Cardiac muscle cell (in vitro differentiated cells and primary cell): ENCODE measurements around the gene DRD5. TPM values are rescaled to one million over a fixed set of nuclear protein-coding genes. Genes with fewer than 3 reads are reported as not detected.
"Not testable (repeated sequence)": the region's sequence is repeated elsewhere in the genome, so short reads cannot be mapped to it uniquely, and the experiment has no call there.

Experiments used
- DNase-seq, 2 donors: peaks; one replicate each; pipeline versions ENCODE4 v3.0.0 to v3.0.0-alpha.2; 2010 to 2017; ENCODE audit warnings: low read depth in 1 of 2, low spot score in 1 of 2
- H3K27ac ChIP-seq: fragments of 200-600 bp; sonication (generic); 2 replicates; pipeline ENCODE4 v1.5.1; 2016
- H3K27me3 ChIP-seq: fragments of 200-600 bp; sonication (generic); 2 replicates; pipeline ENCODE4 v1.6.0; 2016; ENCODE audit warnings: control low read depth
- H3K36me3 ChIP-seq: fragments of 200-600 bp; sonication (generic); 2 replicates; pipeline ENCODE4 v1.5.1; 2016; ENCODE audit warnings: control low read depth
- H3K4me1 ChIP-seq: fragments of 200-600 bp; sonication (generic); 2 replicates; pipeline ENCODE4 v1.8.1; 2017; ENCODE audit warnings: low read depth, mild to moderate bottlenecking, mixed run types
- H3K4me3 ChIP-seq: fragments of 200-600 bp; sonication (generic); 2 replicates; pipeline ENCODE4 v1.5.1; 2016; ENCODE audit warnings: mild to moderate bottlenecking
- H3K9me3 ChIP-seq: fragments of 200-600 bp; sonication (generic); 2 replicates; pipeline ENCODE4 v1.5.1; 2017; ENCODE audit warnings: low read depth, mild to moderate bottlenecking, control low read depth
- polyA plus RNA-seq: library from polyadenylated mRNA; unstranded; fragments of >200 nt; fragmentation: Nextera tagmentation; extraction: Ambion mirVana; gene quantifications from 2 replicates; pipeline ENCODE4 v1.2.1, GENCODE V29; 2016
- total RNA-seq: library from RNA; depleted of rRNA; stranded (reverse); fragments of >200 nt; gene quantifications from 2 replicates; pipeline ENCODE4 v1.2.3, GENCODE V29; 2016
- TF ChIP-seq, protein P1 (sequence below): IDR thresholded peaks from 2 replicates; pipeline ENCODE4 v1.5.1; 2012; ENCODE audit warnings: low read depth, mild to moderate bottlenecking, low read length

Gene DRD5
- total and polyA plus RNA-seq, 2 experiments from 2014 or later = not detected

DNA sequence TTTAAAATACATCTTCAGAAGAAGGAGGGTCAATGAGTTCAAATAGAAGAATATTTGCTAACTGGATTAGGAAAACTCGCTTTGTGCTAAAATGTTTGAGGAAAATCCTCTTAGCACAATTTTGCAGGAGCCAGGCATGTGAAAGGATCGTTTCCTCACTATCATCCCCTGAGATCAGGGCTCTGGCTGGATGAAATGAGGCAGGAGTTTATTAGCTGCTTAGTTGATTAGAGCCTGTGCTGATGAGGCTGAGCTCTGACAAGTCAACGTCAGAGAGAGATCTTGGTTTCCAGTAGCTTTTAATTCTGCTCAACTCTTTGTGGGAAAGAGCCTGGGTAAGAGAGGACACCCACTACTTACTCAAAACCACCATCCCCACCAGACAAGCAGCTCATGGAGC, 8.0 kb upstream of the DRD5 start:
- H3K4me3 ChIP-seq = no peak overlapping the region
- DNase-seq = no peak
- TF ChIP-seq, protein P1, sequence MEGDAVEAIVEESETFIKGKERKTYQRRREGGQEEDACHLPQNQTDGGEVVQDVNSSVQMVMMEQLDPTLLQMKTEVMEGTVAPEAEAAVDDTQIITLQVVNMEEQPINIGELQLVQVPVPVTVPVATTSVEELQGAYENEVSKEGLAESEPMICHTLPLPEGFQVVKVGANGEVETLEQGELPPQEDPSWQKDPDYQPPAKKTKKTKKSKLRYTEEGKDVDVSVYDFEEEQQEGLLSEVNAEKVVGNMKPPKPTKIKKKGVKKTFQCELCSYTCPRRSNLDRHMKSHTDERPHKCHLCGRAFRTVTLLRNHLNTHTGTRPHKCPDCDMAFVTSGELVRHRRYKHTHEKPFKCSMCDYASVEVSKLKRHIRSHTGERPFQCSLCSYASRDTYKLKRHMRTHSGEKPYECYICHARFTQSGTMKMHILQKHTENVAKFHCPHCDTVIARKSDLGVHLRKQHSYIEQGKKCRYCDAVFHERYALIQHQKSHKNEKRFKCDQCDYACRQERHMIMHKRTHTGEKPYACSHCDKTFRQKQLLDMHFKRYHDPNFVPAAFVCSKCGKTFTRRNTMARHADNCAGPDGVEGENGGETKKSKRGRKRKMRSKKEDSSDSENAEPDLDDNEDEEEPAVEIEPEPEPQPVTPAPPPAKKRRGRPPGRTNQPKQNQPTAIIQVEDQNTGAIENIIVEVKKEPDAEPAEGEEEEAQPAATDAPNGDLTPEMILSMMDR = no peak
- H3K27ac ChIP-seq = no peak overlapping the region
- H3K9me3 ChIP-seq = no peaks in the 10 kb centered on the region
- no peaks in the 10 kb centered on the region for H3K36me3 ChIP-seq
- H3K27me3 ChIP-seq = no peaks in the 10 kb centered on the region
- H3K4me1 ChIP-seq = no peaks in the 10 kb centered on the region

DNA sequence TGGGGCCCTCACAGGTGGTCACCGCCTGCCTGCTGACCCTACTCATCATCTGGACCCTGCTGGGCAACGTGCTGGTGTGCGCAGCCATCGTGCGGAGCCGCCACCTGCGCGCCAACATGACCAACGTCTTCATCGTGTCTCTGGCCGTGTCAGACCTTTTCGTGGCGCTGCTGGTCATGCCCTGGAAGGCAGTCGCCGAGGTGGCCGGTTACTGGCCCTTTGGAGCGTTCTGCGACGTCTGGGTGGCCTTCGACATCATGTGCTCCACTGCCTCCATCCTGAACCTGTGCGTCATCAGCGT, 652 bp downstream of the DRD5 start:
- no peak overlapping the region for H3K4me3 ChIP-seq
- H3K27me3 ChIP-seq = peaks cover 54% of the 10 kb centered on the region
- H3K4me1 ChIP-seq = no peaks in the 10 kb centered on the region
- H3K36me3 ChIP-seq = no peaks in the 10 kb centered on the region
- TF ChIP-seq, protein P1 = no peak
- no peak overlapping the region for H3K27ac ChIP-seq
- DNase-seq = no peak
- no peaks in the 10 kb centered on the region for H3K9me3 ChIP-seq

DNA sequence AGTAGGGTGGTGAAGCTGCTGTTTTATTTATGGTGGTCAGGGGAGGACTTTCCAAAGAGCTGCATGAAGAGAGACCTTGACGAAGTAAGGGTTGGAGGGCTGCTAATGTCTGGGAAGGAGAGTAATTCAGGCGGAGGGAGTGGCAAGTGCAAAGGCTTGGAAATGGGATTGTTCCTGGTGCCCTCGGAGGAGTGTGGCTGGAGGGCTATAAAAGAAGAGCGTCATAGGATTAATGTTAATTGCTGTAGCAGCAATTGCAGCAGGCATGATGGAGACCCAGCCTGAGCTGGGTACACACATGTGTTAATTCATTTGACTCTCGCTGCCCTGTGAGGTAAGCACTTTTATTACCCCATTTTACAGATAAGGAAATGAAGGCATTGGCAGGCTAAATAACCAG, 4.5 kb downstream of the DRD5 start:
- H3K36me3 ChIP-seq, H3K27ac ChIP-seq, H3K4me1 ChIP-seq, H3K4me3 ChIP-seq, H3K9me3 ChIP-seq, DNase-seq: not testable (repeated sequence)
- H3K27me3 ChIP-seq = peaks cover 40% of the 10 kb centered on the region

DNA sequence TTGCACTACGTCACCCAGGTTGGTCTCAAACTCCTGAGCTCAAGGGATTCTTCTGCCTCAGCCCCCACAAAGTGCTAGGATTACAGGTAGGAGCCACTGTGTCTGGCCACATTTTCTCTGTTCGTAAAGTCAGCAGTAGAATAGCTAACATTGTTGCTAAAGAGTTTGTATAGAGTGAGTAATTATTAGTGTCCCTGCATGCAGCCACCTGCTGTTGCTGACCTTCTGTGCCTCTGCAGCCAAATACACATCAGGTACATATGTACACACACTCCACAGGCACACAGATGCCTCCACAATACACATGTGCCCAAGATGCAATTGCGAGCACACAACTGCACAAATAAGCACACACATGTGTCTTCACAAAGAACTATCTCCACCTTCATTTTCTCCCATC, 10.9 kb downstream of the DRD5 start:
- TF ChIP-seq, protein P1 = no peak

DNA sequence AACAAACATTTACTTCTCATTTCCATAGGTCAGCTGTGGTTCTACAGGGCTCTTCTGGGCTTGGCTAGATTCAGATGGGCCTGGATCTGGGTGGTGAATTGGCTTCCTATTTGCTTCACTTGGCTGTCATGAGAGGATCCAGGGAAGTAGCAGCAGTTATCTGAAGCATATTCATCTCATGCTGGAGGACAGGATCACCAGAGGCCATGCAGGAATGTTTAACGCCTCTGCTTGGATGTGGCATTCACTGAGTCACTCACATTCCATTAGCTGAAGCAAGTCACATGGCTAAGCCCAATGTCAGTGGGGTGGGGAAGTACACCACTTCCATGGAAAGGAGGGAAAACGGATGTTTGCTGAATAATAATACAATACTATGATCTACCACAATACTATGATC, 15.2 kb downstream of the DRD5 start:
- not testable (repeated sequence) for H3K27me3 ChIP-seq, DNase-seq, H3K4me1 ChIP-seq, H3K27ac ChIP-seq, H3K36me3 ChIP-seq, H3K4me3 ChIP-seq, H3K9me3 ChIP-seq

More for the DNA sequence above, 10.9 kb downstream of the DRD5 start:
- no peak for DNase-seq
- Histone ChIP-seq H3K36me3 (no peaks in the 10 kb centered on the region), H3K4me3 (no peak overlapping the region), H3K27ac (no peak overlapping the region), H3K4me1 (no peaks in the 10 kb centered on the region), H3K27me3 (no peaks in the 10 kb centered on the region), H3K9me3 (no peaks in the 10 kb centered on the region)

DNA sequence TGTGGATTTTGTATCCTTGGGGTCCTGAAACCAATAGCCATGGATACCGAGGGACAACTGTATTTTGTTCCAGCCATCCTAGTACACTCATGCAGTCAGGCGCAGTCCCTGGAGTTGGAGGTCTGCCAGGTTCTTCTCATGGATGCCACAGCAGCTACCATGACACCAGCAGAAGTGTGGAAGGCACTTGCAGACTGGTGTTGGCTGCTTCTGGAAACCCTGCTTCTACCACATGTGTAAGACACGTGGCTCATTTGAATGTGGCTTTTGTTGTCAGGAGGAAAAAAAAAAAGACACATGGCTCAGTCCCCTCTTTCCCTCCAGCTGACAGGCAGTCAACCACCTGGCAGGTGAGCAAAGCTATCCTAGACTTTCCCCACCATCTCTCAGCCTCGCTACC, 19.4 kb downstream of the DRD5 start:
- no peak overlapping the region for H3K27ac ChIP-seq
- no peaks in the 10 kb centered on the region for H3K27me3 ChIP-seq
- no peaks in the 10 kb centered on the region for H3K4me1 ChIP-seq
- H3K36me3 ChIP-seq = no peaks in the 10 kb centered on the region
- H3K4me3 ChIP-seq = no peak overlapping the region
- no peaks in the 10 kb centered on the region for H3K9me3 ChIP-seq
- DNase-seq = no peak
- TF ChIP-seq, protein P1 = no peak

DNA sequence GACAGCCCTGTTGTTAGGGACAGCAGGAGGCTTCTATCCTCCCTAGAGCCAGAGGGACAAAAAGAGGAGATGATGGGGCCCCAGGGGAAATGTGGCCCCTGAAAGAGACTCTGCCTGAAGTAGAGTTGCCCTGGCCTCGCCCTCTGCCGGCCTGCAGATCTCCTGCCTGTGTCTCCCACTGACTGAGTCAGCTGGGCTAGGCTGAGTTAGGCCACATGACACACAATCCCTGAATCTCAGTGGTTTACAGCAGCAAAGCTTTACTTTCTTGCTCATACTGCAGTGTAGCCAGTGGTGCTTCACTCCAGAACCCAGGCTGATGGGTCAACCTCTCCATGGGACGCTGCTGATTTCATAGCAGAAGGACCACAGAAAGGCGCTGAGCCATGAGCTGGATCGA, 23.5 kb downstream of the DRD5 start:
- Histone ChIP-seq H3K27ac (no peak overlapping the region), H3K4me1 (peaks cover 14% of the 10 kb centered on the region), H3K36me3 (no peaks in the 10 kb centered on the region), H3K27me3 (no peaks in the 10 kb centered on the region), H3K9me3 (no peaks in the 10 kb centered on the region), H3K4me3 (no peak overlapping the region)
- TF ChIP-seq, protein P1 = no peak
- no peak for DNase-seq
